Medulla oblongata (tissue), 1 donor: Measurements from ENCODE around the gene DCP1B.

Experiments
- DNase-seq: peaks from one replicate; pipeline ENCODE4 v3.0.0-alpha.2; 2015; ENCODE audit errors: extremely low spot score

Gene DCP1B

GRCh38 chr12:1935242-1935641 lies 69.0 kb downstream of the DCP1B start:
- no peak for DNase-seq

- DNase-seq, result no peak
Observed at GRCh38 chr12:1934831-1935230, 69.4 kb downstream of the DCP1B start.

GRCh38 chr12:1934068-1934467 lies 70.2 kb downstream of the DCP1B start:
- no peak for DNase-seq

DNA sequence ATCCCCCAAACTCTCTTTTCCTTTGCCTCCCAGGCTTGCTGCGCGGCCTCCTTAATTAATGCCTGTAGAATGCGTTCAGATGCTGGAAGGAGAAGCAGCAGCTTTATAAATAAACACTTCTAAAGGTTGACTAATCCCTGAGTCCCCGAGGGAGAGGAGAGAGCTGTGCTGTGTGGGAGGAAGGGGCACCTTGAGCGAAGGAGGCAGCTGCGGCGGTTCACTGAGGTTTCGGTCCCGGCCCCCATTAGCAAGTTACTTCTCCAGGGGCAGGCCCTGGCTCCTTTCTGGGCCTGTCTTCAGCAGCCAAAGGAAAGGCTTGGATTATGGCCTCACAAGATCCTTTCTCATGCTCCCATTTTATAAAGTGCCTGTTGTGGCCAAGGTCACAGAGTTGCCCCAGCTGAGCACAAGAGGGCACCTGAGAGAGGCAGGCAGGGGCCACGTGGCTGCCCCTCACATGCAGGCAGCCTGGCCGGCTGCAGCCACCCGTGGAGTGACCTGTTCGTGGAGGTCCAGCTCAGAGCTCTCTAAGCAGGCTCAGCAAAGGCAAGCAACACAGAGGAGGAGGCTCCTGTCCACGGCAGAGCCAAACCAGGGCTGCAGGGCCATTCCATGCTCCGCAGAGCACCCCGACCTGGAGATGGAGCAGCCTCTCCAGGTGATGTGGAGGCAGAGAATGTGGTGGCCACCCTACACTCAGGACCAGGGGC lies 70.8 kb downstream of the DCP1B start:
- DNase-seq, result no peak

GRCh38 chr12:1932264-1932777 lies 71.9 kb downstream of the DCP1B start:
- peak; percentile 80 for DNase-seq

GRCh38 chr12:1931642-1932041 lies 72.6 kb downstream of the DCP1B start:
- no peak for DNase-seq

- no peak for DNase-seq
Observed at GRCh38 chr12:1930803-1931597, 73.3 kb downstream of the DCP1B start.

GRCh38 chr12:1929985-1930802 lies 74.1 kb downstream of the DCP1B start:
- DNase-seq, result no peak

GRCh38 chr12:1929241-1929984 lies 74.8 kb downstream of the DCP1B start:
- DNase-seq, result no peak

- no peak for DNase-seq
Observed at GRCh38 chr12:1928439-1929121, 75.7 kb downstream of the DCP1B start.

DNA sequence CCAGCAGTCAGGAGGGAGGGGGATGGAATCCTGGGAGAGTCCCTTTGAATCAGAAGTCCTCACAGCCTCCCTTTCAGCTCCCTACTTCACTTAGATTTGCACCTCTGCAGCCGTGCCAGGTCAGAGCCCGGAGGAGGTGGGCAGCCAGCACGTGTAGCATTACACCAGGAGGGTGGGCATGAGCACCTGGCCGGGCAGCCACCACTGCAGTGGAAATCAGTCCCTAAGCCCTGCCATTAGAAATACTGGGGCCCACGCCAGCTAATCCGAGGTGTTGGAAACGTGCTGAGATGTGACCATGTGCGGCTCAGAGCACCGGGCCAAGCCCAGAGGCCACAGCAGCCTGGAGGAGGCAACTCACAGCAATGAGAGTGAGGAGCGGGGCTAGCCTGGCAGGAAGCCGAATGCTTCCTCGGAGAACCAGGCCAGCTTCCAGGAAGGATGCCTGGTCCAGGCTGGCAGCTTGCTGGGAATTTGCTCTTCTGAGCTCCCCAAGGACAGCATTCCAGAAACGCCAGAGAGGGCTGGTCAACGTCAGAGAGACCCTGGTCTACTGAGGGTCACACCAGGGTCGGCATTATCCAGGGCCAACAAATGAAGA lies 76.4 kb downstream of the DCP1B start:
- DNase-seq, result no peak

- no peak for DNase-seq
Observed at GRCh38 chr12:1927051-1927680, 77.1 kb downstream of the DCP1B start.

DNA sequence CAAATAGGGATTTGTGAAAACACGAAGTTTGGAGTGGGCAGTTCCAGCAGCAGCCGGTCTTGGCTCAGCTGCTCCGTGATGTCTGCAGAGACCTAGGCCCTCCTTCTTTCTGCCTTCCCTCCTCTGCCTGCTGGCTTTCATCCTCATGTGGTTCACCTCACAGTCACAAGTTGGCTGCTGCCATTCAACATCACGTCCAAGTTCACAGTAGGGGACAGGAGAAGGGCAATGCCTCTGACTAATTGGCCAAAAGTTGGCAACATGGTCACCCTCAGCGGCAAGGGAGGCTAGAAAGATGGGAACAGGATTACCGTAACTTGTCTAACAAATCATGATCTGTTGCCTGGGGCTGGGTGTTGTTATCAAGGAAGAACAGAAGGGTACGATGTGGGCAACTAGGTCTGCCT lies 78.0 kb downstream of the DCP1B start:
- DNase-seq, result no peak

DNA sequence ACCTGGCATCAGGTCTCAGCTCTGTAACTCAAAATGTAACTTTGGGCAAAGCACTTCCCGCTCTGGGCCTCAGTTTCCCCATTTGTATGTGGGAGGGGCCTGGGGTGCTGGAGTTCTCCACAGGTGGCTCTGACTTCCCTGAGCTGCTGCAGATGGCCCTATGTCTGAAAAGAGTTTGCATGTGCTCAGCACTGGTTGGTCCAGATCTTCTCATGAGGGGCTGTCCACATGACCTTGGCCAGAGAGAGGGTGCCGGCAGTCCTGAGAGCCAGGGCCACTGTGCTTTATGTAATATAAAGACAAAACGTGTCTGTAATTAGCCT lies 78.6 kb downstream of the DCP1B start:
- no peak for DNase-seq

DNA sequence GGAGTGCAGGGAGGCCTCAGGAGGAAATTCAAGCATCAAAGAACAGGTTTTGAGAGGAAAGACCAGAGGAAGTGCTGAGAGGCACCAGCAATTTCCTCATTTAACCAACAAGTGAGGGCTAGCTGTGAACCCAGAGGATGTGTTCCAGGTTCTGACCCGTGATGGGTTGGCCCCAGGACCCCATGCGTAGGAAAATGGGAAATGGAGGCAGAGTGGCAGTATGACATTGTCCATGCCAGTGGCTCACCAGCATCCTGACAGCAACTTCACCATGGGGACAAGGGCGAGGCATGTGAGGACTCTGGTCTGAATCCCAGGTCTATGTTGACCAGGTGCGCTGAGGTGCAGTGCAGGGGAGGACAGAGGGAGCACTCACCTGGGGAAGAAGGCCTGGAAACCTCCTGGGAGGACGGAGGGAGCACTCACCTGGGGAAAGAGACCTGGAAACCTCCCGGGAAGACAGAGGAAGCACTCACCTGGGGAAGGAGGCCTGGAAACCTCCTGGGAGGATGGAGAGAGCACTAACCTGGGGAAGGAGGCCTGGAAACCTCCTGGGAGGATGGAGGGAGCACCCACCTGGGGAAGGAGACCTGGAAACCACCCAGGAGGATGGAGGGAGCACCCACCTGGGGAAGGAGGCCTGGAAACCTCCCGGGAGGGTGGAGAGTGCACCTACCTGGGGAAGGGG lies 79.1 kb downstream of the DCP1B start:
- DNase-seq, result no peak

DNA sequence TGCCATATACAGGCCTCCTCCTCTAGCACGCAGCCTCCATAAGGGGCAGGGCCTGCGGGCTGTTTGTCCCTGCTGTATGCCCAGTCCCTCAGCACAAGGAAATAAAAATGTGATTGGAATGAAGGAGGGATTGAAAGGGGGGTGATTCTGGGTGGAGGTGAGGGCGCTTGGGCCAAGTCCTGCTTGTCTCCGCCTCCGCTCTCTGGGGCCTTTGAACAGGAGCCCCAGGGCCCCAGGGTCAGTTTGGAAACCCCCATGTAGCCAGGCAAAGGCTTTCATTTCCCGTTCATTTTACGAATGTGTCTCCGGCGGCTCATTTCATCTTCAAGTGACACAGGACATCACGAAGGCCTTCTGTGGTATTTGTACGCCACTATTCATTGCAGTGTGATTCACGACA lies 81.3 kb downstream of the DCP1B start:
- no peak for DNase-seq

- no peak for DNase-seq
Observed at GRCh38 chr12:1922075-1922709, 82.1 kb downstream of the DCP1B start.

GRCh38 chr12:1920971-1921370 lies 83.3 kb downstream of the DCP1B start:
- DNase-seq, result peak; percentile 44

- DNase-seq, result no peak
Observed at GRCh38 chr12:1920436-1920835, 83.8 kb downstream of the DCP1B start.
